SK-N-SH treated with all-trans-retinoic acid at 6 μM for 48 hours (cell line): ENCODE data around the gene PARVB.

Source experiments
- ATAC-seq: fragments of 200-7000 bp; cut with Tn5 transposase; 3 replicates; pipeline ENCODE4 v1.9.1; 2020; ENCODE audit warnings: mild to moderate bottlenecking, moderate library complexity
- ARNTL ChIP-seq: fragments of 450-650 bp; formaldehyde crosslinking; IDR thresholded peaks from 2 replicates; pipeline ENCODE4 v1.5.0; 2020; ENCODE audit warnings: low read depth, mild to moderate bottlenecking, moderate library complexity, borderline replicate concordance
- BACH2 ChIP-seq: fragments of 250-450 bp; sonication (Bioruptor Pico); IDR thresholded peaks from 2 replicates; pipeline ENCODE4 v1.9.0; 2021; ENCODE audit warnings: mild to moderate bottlenecking, borderline replicate concordance
- CSDC2 ChIP-seq: fragments of 250-450 bp; sonication (Bioruptor Pico); IDR thresholded peaks from 2 replicates; pipeline ENCODE4 v1.5.0; 2020; ENCODE audit warnings: mild to moderate bottlenecking, moderate library complexity
- ESRRG ChIP-seq: fragments of 250-450 bp; sonication (Bioruptor Pico); IDR thresholded peaks from 2 replicates; pipeline ENCODE4 v1.6.1; 2021; ENCODE audit warnings: mild to moderate bottlenecking
- ISL1 ChIP-seq: fragments of 250-450 bp; sonication (Bioruptor Pico); IDR thresholded peaks from 2 replicates; pipeline ENCODE4 v2.1.2; 2022; ENCODE audit warnings: mild to moderate bottlenecking, moderate library complexity
- OSR1 ChIP-seq: fragments of 250-450 bp; sonication (Bioruptor Pico); IDR thresholded peaks from 2 replicates; pipeline ENCODE4 v1.8.0; 2022; ENCODE audit warnings: moderate library complexity, mild to moderate bottlenecking, inconsistent platforms
- PPARA ChIP-seq: fragments of 250-450 bp; sonication (Bioruptor Pico); IDR thresholded peaks from 2 replicates; pipeline ENCODE4 v1.5.0; 2020; ENCODE audit warnings: mild to moderate bottlenecking, borderline replicate concordance
- RARB ChIP-seq: fragments of 250-450 bp; sonication (Bioruptor Pico); IDR thresholded peaks from 2 replicates; pipeline ENCODE4 v1.8.0; 2021; ENCODE audit warnings: mild to moderate bottlenecking, moderate library complexity
- SNAI2 ChIP-seq: fragments of 250-450 bp; sonication (Bioruptor Pico); IDR thresholded peaks from 2 replicates; pipeline ENCODE4 v1.5.0; 2020; ENCODE audit warnings: mild to moderate bottlenecking, moderate library complexity
- TCF4 ChIP-seq: fragments of 250-450 bp; sonication (Bioruptor Pico); IDR thresholded peaks from 2 replicates; pipeline ENCODE4 v1.8.0; 2021; ENCODE audit warnings: mild to moderate bottlenecking, moderate library complexity, borderline replicate concordance
- ZC3H10 ChIP-seq: fragments of 250-450 bp; sonication (Bioruptor Pico); IDR thresholded peaks from 2 replicates; pipeline ENCODE4 v1.5.1; 2021; ENCODE audit warnings: mild to moderate bottlenecking, moderate library complexity
- ZFP30 ChIP-seq: fragments of 450-650 bp; formaldehyde crosslinking; IDR thresholded peaks from 2 replicates; pipeline ENCODE4 v1.5.0; 2022; ENCODE audit warnings: mild to moderate bottlenecking, moderate library complexity
- ZNF565 ChIP-seq: fragments of 450-650 bp; formaldehyde crosslinking; conservative IDR thresholded peaks from 2 replicates; pipeline ENCODE4 v1.5.0; 2020; ENCODE audit warnings: low read depth, mild to moderate bottlenecking, moderate library complexity
- ZNF70 ChIP-seq: fragments of 450-650 bp; formaldehyde crosslinking; IDR thresholded peaks from 2 replicates; pipeline ENCODE4 v1.5.0; 2020; ENCODE audit warnings: mild to moderate bottlenecking, moderate library complexity
- ZNF8 ChIP-seq: fragments of 450-650 bp; formaldehyde crosslinking; IDR thresholded peaks from 2 replicates; pipeline ENCODE4 v1.5.0; 2020; ENCODE audit warnings: mild to moderate bottlenecking, moderate library complexity
- TF ChIP-seq, protein P1 (sequence below): fragments of 250-450 bp; sonication (Bioruptor Pico); IDR thresholded peaks from 2 replicates; pipeline ENCODE4 v1.8.0; 2020; ENCODE audit warnings: mild to moderate bottlenecking, moderate library complexity, borderline replicate concordance
- TF ChIP-seq, protein P2 (sequence below): fragments of 250-450 bp; sonication (Bioruptor Pico); IDR thresholded peaks from 2 replicates; pipeline ENCODE4 v1.5.1; 2021; ENCODE audit warnings: mild to moderate bottlenecking, moderate library complexity
- TF ChIP-seq, protein P3 (sequence below): fragments of 250-450 bp; sonication (Bioruptor Pico); IDR thresholded peaks from 2 replicates; pipeline ENCODE4 v1.5.0; 2020; ENCODE audit warnings: mild to moderate bottlenecking, moderate library complexity
- TF ChIP-seq, protein P4 (sequence below): fragments of 250-450 bp; sonication (Bioruptor Pico); IDR thresholded peaks from 2 replicates; pipeline ENCODE4 v1.5.1; 2020; ENCODE audit warnings: low read depth, mild to moderate bottlenecking, moderate library complexity
- TF ChIP-seq, protein P5 (sequence below): fragments of 250-450 bp; sonication (Bioruptor Pico); IDR thresholded peaks from 2 replicates; pipeline ENCODE4 v1.8.0; 2021; ENCODE audit warnings: low read depth, mild to moderate bottlenecking, moderate library complexity, borderline replicate concordance

The PARVB gene

DNA sequence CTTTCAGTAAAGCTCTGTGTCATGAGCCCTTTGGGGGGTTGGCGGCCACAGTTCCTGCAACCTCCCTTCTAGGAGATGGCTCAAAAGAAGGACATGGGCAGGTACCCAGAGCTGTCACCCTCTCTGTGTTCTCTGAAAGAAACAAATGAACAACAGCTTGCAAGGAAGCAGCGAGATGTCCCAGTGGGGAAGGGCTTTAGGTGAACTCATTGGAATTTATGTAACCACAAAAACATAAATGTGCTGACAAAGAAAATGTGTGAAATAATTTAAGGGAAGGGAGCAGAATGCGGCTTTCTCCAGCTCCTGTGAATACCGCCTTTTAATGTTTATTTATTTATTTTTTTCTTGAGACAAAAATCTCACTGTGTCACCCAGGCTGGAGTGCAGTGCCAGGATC lies 159.9 kb downstream of the PARVB start:
- TF ChIP-seq BACH2 (CRISPR knock-in tag): no peak
- no peak for TF ChIP-seq CSDC2 (CRISPR knock-in tag)
- TF ChIP-seq ZFP30 (CRISPR knock-in tag): no peak
- no peak for TF ChIP-seq SNAI2
- TF ChIP-seq, protein P1, sequence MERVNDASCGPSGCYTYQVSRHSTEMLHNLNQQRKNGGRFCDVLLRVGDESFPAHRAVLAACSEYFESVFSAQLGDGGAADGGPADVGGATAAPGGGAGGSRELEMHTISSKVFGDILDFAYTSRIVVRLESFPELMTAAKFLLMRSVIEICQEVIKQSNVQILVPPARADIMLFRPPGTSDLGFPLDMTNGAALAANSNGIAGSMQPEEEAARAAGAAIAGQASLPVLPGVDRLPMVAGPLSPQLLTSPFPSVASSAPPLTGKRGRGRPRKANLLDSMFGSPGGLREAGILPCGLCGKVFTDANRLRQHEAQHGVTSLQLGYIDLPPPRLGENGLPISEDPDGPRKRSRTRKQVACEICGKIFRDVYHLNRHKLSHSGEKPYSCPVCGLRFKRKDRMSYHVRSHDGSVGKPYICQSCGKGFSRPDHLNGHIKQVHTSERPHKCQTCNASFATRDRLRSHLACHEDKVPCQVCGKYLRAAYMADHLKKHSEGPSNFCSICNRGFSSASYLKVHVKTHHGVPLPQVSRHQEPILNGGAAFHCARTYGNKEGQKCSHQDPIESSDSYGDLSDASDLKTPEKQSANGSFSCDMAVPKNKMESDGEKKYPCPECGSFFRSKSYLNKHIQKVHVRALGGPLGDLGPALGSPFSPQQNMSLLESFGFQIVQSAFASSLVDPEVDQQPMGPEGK: no peak
- no peak for TF ChIP-seq RARB (CRISPR knock-in tag)
- TF ChIP-seq, protein P2, sequence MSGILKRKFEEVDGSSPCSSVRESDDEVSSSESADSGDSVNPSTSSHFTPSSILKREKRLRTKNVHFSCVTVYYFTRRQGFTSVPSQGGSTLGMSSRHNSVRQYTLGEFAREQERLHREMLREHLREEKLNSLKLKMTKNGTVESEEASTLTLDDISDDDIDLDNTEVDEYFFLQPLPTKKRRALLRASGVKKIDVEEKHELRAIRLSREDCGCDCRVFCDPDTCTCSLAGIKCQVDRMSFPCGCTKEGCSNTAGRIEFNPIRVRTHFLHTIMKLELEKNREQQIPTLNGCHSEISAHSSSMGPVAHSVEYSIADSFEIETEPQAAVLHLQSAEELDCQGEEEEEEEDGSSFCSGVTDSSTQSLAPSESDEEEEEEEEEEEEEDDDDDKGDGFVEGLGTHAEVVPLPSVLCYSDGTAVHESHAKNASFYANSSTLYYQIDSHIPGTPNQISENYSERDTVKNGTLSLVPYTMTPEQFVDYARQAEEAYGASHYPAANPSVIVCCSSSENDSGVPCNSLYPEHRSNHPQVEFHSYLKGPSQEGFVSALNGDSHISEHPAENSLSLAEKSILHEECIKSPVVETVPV (CRISPR knock-in tag): no peak
- TF ChIP-seq ZC3H10 (CRISPR knock-in tag): no peak
- TF ChIP-seq PPARA (CRISPR knock-in tag): no peak
- TF ChIP-seq ISL1 (CRISPR knock-in tag): no peak
- TF ChIP-seq, protein P3, sequence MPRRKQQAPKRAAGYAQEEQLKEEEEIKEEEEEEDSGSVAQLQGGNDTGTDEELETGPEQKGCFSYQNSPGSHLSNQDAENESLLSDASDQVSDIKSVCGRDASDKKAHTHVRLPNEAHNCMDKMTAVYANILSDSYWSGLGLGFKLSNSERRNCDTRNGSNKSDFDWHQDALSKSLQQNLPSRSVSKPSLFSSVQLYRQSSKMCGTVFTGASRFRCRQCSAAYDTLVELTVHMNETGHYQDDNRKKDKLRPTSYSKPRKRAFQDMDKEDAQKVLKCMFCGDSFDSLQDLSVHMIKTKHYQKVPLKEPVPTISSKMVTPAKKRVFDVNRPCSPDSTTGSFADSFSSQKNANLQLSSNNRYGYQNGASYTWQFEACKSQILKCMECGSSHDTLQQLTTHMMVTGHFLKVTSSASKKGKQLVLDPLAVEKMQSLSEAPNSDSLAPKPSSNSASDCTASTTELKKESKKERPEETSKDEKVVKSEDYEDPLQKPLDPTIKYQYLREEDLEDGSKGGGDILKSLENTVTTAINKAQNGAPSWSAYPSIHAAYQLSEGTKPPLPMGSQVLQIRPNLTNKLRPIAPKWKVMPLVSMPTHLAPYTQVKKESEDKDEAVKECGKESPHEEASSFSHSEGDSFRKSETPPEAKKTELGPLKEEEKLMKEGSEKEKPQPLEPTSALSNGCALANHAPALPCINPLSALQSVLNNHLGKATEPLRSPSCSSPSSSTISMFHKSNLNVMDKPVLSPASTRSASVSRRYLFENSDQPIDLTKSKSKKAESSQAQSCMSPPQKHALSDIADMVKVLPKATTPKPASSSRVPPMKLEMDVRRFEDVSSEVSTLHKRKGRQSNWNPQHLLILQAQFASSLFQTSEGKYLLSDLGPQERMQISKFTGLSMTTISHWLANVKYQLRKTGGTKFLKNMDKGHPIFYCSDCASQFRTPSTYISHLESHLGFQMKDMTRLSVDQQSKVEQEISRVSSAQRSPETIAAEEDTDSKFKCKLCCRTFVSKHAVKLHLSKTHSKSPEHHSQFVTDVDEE (CRISPR knock-in tag): no peak
- TF ChIP-seq ZNF565: no peak
- no peak for ATAC-seq

DNA sequence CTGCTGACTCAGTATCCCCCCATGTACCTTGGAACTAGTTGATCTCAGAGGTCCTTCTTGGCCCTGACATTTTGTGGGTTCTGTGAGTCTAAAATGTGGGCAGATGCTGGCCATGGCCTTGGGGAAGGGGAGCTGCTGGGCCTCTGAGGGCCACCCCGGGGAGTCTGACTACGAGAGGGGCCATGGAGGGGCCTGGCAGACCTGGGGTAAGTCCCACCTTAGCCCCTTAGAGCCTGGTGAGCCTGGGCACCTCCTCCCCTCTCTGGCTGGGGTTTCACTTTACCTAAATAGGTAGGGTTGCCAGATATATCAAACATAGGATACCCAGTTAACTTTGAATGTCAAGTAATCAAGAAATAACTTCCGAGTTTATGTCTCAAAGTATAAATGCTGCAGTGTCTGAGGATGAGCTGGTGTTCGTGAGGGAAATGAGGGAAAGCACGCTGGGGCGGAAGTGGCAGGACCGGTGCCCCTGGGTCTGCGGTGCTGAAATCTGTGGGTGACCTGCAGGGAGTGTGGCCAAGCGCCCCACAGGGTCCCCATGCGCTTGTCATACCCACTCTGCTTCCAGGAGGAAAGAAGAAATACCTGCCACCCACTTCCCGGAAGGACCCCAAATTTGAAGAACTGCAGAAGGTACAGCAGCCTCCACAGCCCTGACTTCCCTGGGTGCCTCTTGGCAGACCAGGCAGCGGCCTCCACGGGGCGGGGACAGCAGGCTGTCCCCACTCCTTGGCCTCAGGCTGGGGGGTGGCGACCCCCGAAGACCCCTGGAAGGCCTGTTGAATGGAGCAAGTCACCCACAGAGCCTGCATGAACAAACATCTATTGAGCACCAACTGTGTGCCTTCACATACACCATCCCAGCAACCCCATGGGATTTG lies 161.4 kb downstream of the PARVB start:
- no peak for ATAC-seq
- TF ChIP-seq ZNF565: no peak
- TF ChIP-seq ESRRG (CRISPR knock-in tag): no peak
- TF ChIP-seq, protein P4, sequence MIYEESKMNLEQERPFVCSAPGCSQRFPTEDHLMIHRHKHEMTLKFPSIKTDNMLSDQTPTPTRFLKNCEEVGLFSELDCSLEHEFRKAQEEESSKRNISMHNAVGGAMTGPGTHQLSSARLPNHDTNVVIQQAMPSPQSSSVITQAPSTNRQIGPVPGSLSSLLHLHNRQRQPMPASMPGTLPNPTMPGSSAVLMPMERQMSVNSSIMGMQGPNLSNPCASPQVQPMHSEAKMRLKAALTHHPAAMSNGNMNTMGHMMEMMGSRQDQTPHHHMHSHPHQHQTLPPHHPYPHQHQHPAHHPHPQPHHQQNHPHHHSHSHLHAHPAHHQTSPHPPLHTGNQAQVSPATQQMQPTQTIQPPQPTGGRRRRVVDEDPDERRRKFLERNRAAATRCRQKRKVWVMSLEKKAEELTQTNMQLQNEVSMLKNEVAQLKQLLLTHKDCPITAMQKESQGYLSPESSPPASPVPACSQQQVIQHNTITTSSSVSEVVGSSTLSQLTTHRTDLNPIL: no peak
- no peak for TF ChIP-seq ARNTL (CRISPR knock-in tag)
- TF ChIP-seq ZC3H10 (CRISPR knock-in tag): no peak
- no peak for TF ChIP-seq TCF4 (CRISPR knock-in tag)
- TF ChIP-seq ZNF8 (CRISPR knock-in tag): no peak
- no peak for TF ChIP-seq ZFP30 (CRISPR knock-in tag)
- TF ChIP-seq, protein P5, sequence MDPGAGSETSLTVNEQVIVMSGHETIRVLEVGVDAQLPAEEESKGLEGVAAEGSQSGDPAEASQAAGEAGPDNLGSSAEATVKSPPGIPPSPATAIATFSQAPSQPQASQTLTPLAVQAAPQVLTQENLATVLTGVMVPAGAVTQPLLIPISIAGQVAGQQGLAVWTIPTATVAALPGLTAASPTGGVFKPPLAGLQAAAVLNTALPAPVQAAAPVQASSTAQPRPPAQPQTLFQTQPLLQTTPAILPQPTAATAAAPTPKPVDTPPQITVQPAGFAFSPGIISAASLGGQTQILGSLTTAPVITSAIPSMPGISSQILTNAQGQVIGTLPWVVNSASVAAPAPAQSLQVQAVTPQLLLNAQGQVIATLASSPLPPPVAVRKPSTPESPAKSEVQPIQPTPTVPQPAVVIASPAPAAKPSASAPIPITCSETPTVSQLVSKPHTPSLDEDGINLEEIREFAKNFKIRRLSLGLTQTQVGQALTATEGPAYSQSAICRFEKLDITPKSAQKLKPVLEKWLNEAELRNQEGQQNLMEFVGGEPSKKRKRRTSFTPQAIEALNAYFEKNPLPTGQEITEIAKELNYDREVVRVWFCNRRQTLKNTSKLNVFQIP (CRISPR knock-in tag): no peak
- no peak for TF ChIP-seq RARB (CRISPR knock-in tag)

DNA sequence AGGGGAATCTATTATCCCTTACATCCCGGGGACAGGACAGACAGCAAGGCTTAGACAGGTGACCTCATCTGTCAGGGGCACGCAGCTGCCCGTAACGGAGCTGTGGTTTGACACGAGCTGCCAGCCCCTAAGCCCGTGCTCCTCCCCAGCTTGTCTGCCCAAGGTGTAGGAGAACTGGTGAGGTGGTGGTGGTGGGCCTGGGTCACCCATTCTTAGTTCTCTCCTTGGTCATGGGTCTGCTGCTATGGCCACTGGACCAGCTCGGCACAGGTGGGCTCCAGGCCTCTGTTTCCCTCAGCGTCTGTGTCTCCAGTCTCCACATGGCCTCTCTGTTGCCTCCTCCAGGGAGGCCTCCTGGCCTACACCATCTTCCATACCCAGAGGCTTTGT lies 162.0 kb downstream of the PARVB start:
- TF ChIP-seq ZNF70 (CRISPR knock-in tag) (no peak), OSR1 (no peak), TCF4 (CRISPR knock-in tag) (no peak), ZNF565 (no peak), ZNF8 (CRISPR knock-in tag) (no peak), RARB (CRISPR knock-in tag) (no peak)
- TF ChIP-seq, protein P2 (CRISPR knock-in tag): no peak

More for the DNA sequence above, 162.0 kb downstream of the PARVB start:
- no peak for ATAC-seq
